CMK (cell line): ENCODE measurements around the gene STRIP2.
"Not testable (repeated sequence)": the region's sequence is repeated elsewhere in the genome, so short reads cannot be mapped to it uniquely, and the experiment has no call there.

Experiments used
- DNase-seq: peaks from one replicate; pipeline ENCODE4 v3.0.0-alpha.2; 2010; ENCODE audit warnings: low read depth

STRIP2 gene

GRCh38 chr7:129433847-129434674 lies at the start of gene STRIP2:
Gene STRIP2, plus strand, starts transcription at chr7:129434432. Its CDS starts 41 bp downstream, at chr7:129434473.
- peak; percentile 53 for DNase-seq

GRCh38 chr7:129385116-129385515 lies 49.1 kb upstream of the STRIP2 start:
- no peak for DNase-seq

- DNase-seq: no peak
Observed at GRCh38 chr7:129385598-129385997, 48.6 kb upstream of the STRIP2 start.

- DNase-seq: no peak
Observed at GRCh38 chr7:129386506-129386905, 47.7 kb upstream of the STRIP2 start.

GRCh38 chr7:129387537-129387936 lies 46.7 kb upstream of the STRIP2 start:
- no peak for DNase-seq

- DNase-seq: no peak
Observed at GRCh38 chr7:129388333-129389098, 45.7 kb upstream of the STRIP2 start.

- DNase-seq: no peak
Observed at GRCh38 chr7:129389829-129390228, 44.4 kb upstream of the STRIP2 start.

GRCh38 chr7:129390314-129390713 lies 43.9 kb upstream of the STRIP2 start:
- DNase-seq: no peak

- no peak for DNase-seq
Observed at GRCh38 chr7:129391546-129392171, 42.6 kb upstream of the STRIP2 start.

GRCh38 chr7:129393255-129393654 lies 41.0 kb upstream of the STRIP2 start:
- DNase-seq: no peak

- DNase-seq: no peak
Observed at GRCh38 chr7:129394101-129394500, 40.1 kb upstream of the STRIP2 start.

- DNase-seq: no peak
Observed at GRCh38 chr7:129394982-129395914, 39.0 kb upstream of the STRIP2 start.

- DNase-seq: peak; percentile 29
Observed at GRCh38 chr7:129401228-129401966, 32.8 kb upstream of the STRIP2 start.

GRCh38 chr7:129401967-129402860 lies 32.0 kb upstream of the STRIP2 start:
- DNase-seq: no peak

- DNase-seq: no peak
Observed at GRCh38 chr7:129405527-129405926, 28.7 kb upstream of the STRIP2 start.

- DNase-seq: not testable (repeated sequence)
Observed at GRCh38 chr7:129410238-129410637, 24.0 kb upstream of the STRIP2 start.

- no peak for DNase-seq
Observed at GRCh38 chr7:129412501-129412900, 21.7 kb upstream of the STRIP2 start.

- DNase-seq: no peak
Observed at GRCh38 chr7:129417073-129417472, 17.2 kb upstream of the STRIP2 start.

- DNase-seq: no peak
Observed at GRCh38 chr7:129421717-129422250, 12.4 kb upstream of the STRIP2 start.

- no peak for DNase-seq
Observed at GRCh38 chr7:129422727-129423126, 11.5 kb upstream of the STRIP2 start.
